HG02798 (cell line): ENCODE results near the gene GASK1B.

Experiments used
- ATAC-seq: cut with Tn5 transposase; IDR thresholded peaks from one replicate; pipeline ENCODE4 v1.9.1; 2021; ENCODE audit warnings: mild to moderate bottlenecking; ENCODE audit not compliant: unreplicated experiment, poor library complexity

Gene GASK1B

DNA sequence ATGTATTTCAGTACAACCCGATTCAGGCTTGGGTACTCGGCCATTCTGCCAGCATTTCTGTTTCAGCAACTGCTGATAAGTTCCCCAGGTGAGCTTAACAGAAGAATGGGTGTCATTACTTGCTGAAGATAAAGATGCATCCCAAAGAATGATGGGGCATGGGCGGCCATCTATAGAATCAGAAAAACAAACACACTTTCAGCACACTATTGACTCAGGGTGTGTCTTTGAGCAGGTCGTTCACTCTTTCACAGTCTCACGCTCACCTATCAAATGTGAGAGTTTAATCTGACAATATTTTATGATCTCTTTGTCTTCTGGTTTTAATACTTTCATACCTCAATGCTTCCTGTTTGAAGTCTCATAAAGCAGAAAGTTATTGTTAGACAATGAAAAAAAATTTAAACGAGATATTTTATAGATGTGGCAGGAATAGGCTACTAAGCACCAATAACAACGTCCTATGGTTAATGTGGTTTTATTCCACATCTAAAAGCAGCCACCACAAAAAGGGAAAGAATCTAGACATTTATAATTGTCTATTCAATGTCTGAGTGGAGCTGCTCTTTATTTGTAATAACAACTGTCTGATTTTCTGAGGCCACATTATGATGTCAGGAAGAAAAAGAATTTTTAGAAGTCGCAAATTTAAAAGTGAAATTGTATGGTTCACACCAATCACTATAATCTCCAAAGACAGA lies 17.0 kb downstream of the GASK1B start:
- ATAC-seq: no peak

DNA sequence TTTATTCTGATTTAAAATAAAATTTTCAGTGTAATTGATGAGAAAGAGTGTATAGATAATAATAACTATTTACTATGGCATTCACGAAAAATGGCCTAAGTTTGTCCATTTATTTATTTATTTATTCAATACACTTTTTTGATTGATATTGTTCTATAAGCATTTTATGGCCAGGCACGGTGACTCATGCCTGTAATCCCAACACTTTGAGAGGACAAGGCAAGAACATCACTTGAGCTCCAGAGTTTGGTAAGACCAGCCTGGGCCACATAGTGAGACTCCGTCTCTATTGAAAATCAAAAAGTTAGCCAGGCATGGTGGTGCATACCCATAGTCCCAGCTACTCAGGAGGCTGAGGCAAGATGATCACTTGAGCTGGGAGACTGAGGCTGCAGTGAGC lies 25.7 kb downstream of the GASK1B start:
- no peak for ATAC-seq

DNA sequence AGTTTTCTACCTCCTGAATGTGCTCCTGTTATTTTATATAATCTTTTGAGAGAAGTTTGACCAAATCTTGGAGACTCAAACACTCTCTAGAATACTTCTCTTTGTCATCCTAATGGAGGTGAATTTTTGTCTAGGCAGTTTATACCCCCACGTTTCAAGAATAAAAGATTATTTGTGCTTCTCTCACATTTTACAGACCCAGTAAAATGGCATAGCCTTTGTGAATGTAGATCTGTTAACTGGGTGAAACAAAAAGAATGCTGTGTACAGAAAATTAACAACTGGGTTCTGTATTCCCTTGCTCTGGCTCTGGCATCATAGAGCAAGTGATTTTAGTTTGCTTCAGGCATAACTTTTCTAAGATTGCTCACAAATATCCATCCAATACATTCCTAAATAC lies 26.1 kb downstream of the GASK1B start:
- no peak for ATAC-seq

DNA sequence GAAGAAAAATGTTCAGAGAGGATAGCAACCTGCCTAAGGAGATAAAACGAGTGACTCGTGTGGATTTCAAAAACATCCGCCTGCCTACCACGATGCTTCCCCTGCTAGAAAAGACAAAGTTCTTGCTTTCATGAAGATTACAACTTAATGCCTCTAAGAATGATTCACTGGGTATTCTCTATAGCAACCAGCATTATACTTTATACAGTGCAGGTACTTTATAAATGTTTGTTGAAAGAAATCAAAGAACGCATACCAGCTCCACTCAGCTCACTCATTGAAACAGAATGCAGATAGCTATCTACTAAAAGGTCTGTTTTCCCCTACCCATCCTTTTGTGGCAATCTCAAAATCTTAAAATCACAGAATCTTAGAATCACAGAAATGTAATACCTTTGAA lies 33.7 kb downstream of the GASK1B start:
- no peak for ATAC-seq

DNA sequence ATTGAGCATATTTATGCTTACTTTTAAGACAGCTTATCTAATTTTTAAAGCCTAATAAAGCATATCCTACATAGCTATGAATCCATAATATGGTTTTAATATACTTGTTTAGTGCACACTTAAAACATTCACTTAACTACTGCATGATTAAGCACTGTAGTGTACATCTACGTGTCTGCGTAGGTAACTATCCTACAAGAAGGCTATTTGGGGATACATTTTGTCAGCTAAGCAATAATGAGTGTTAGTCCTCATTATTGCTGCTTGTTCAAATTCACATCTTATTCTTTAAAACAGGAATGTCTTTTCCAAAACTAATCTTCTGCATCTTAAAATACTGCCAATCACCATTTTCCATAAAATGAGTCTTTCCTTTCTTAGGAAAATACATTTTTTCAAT lies 38.6 kb downstream of the GASK1B start:
- ATAC-seq: no peak

DNA sequence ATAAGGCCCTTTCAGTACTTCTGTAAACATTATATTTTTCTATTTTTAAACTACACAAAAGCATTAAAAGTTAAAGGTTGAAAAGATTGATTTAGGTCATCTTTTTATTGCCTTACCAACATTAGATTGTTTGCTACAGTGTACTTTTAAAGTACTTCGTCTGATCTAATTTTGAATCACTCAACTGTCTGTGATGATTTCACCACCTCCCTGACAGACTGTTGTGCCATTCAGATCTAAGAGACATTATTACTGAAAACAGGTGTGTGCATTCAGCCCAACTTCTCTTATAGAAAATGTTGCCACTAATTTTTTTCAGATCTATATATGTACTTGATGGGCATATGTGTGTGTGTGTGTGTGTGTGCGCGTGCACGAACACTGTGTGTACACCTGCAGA lies 39.3 kb downstream of the GASK1B start:
- ATAC-seq: no peak

DNA sequence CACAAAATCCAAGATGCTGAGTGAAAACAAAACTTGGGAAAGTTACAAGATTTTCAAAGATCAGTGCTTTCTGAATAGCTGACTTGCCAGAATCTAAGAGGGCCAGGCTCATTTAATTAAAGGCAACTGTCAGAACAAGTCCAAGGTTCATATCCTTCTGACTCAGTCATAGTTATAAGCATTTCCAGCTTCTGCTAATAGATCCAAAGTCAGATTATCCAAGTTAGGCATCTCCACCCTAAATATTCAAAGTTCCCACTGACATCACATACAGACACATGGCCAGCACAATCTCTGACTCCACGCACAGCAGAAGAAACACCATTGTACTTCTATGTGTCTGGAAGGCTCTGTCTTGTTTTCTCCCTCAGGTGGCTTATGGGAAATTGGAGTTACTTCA lies 41.8 kb downstream of the GASK1B start:
- ATAC-seq: no peak

DNA sequence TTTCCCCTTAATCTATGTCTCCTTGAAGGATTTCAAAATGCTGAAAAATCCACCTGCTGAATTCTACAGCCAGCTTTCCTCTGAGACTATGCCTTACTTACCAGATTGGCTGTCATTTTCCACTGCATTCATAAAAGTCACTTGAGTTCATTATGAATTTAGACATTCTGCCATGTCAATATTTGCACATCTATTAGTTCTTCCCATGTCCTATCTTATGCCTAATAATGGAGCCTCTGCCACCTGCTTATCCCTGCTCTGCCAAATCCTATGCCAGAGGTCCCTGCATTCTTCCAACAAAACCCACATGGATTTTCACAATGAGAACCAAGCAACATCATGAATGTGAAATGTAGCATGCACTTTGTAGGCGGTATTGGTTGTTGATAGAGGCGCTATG lies 42.6 kb downstream of the GASK1B start:
- ATAC-seq: no peak

DNA sequence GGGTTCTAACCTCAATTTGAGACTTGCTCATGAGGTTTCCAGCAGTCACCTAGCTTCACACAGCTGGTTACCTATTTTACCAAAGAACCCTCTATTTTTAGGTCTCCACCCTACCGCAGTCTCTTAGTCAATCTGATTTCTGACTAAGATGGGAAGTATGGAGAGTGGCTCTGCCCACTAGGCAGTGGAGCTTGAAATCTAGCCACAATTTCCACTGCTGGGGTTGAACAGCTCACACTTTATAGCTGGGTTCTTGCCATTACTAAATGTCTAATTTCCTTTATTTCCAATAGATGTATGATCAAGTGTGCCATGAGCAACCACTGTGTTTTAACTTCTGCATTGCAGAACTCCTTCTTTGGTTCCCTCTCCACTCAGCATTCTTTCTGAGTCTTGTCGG lies 43.1 kb downstream of the GASK1B start:
- peak; percentile 83 for ATAC-seq

DNA sequence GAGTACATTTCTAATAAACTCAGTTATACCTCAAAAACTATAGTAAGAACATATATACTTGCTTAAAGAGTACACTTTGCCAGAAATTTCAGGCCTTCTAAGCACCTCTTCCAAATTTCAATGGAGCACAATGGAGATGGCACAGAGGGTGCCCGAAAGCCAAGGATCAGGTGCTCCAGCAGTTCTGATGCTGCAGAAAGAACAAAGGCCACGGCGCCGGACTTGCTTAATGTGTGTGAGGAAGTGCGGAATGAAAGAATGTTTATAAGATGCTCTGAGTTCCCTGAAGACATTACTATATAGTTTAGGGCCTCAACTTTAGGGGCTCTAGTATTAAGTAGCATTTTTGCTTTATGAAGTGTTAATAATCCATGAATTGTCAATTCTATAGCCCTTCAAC lies 44.3 kb downstream of the GASK1B start:
- ATAC-seq: no peak

DNA sequence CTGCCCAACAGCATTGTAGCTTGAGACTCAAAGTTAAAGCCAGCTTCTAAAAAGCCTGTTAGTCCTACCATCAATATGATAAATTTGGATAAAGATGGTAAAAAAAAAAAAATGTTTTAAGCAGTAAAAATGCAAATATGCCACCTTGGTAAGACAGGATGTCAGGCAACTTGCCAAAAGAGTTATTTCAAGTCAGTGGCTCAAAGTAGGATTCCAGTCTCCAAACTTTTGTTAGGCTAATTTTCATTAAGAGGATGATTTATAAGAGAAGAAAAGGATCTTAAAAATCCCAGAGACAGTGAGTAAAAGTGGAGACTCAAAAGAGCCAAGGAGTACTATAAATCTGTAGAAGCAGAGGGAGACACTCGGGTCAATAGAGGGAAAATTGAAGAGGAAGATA lies 47.5 kb downstream of the GASK1B start:
- no peak for ATAC-seq
